D721Med (cell line): ENCODE results near the gene KLHDC7B.
"Not testable (repeated sequence)": the region's sequence is repeated elsewhere in the genome, so short reads cannot be mapped to it uniquely, and the experiment has no call there.

ENCODE experiments used
- DNase-seq: peaks from one replicate; pipeline ENCODE4 v3.0.0; 2011; ENCODE audit warnings: low spot score; ENCODE audit not compliant: insufficient read length
- FAIRE-seq: peaks from 2 replicates; lab custom pipeline; 2011; peaks lifted over from hg19 to GRCh38; lab: Jason Lieb, UNC
- TF ChIP-seq, protein P1 (sequence below): IDR thresholded peaks from 2 replicates; pipeline ENCODE4 v1.5.1; 2012; ENCODE audit warnings: mild to moderate bottlenecking, control low read depth; ENCODE audit not compliant: insufficient read depth; ENCODE audit errors: missing control alignments

KLHDC7B gene

GRCh38 chr22:50540381-50540780 is 5.3 kb upstream of the KLHDC7B start:
- TF ChIP-seq, protein P1, sequence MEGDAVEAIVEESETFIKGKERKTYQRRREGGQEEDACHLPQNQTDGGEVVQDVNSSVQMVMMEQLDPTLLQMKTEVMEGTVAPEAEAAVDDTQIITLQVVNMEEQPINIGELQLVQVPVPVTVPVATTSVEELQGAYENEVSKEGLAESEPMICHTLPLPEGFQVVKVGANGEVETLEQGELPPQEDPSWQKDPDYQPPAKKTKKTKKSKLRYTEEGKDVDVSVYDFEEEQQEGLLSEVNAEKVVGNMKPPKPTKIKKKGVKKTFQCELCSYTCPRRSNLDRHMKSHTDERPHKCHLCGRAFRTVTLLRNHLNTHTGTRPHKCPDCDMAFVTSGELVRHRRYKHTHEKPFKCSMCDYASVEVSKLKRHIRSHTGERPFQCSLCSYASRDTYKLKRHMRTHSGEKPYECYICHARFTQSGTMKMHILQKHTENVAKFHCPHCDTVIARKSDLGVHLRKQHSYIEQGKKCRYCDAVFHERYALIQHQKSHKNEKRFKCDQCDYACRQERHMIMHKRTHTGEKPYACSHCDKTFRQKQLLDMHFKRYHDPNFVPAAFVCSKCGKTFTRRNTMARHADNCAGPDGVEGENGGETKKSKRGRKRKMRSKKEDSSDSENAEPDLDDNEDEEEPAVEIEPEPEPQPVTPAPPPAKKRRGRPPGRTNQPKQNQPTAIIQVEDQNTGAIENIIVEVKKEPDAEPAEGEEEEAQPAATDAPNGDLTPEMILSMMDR, result no peak
- FAIRE-seq (no peak), DNase-seq (no peak)

DNA sequence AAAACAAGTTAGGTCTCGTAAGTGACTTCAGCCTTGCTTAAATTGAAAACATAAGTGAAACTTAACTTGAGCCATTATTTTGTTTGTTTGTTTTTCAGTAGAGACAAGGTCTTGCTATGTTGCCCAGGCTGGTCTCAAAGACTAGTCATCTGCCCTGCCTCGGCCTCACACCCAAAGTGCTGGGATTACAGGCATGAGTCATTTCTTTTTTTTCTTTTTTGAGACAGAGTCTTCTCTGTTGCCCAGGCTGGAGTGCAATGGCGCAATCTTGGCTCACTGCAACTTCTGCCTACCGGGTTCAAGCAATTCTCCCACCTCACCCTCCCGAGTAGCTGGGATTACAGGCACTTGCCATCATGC is 4.1 kb upstream of the KLHDC7B start:
- not testable (repeated sequence) for FAIRE-seq, DNase-seq

DNA sequence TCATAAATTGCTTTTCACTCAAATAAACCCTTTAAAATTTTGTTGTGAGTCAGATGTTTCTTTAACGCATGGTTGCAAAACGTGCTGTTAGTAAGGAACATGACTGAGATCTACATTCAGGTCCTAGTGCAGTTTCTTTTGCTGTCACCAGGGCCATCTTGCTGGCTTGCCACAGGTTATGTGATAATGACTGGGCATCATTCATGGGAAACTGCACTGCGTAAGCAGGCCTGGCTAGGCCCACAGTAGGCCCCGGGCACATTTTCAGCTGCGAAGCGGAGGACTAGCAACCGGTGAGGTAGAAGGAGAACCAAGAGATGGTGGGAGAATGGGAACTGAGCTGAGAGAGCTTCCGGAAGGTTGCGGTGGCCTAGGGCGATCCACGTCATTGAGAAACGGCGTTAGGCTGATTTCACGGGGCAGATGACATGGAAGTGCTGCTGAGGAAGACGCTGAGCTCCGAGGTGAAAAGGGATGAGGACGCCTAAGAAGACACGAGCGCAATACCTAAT is 3.2 kb upstream of the KLHDC7B start:
- TF ChIP-seq, protein P1, result no peak
- no peak for DNase-seq
- no peak for FAIRE-seq

DNA sequence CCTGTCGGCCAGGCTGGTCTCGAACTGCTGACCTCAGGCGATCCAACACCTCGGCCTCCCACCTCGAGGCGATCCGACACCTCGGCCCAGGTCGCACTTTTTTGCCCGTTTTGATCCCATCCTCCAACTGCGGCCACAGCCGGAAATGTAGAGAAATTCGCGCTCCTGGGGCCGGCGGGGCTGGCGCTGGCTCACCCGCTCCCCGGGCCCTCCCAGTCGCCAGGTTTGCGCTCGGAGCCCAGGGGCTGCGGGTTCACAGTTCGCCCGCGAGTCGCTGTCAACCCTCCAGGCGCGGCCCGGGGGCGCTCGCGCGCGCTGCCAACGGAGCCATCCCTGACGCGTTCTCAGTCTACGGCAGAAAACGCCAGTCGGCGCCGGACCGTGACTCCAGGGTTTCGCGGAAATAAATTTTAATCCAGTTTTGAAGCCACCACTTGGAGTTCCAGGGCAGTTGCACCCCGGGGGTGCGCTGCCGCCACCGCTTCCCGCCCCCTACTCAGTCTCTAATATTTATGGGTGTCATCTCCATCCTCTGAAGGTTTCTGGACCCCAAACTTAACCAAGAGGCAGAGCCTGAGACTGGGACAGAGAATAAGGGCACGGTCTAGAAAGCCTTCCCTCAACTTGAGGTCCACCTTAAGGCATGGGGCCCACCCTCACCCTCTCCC is 1.5 kb upstream of the KLHDC7B start:
- FAIRE-seq, result no peak
- DNase-seq, result no peak
- TF ChIP-seq, protein P1, result peak; percentile 45

- TF ChIP-seq, protein P1, result no peak
- DNase-seq, result no peak
- no peak for FAIRE-seq
Measured at GRCh38 chr22:50544746-50545253, 899 bp upstream of the KLHDC7B start.

- DNase-seq, result no peak
- FAIRE-seq, result no peak
Measured at GRCh38 chr22:50546326-50547262, 895 bp downstream of the KLHDC7B start.

DNA sequence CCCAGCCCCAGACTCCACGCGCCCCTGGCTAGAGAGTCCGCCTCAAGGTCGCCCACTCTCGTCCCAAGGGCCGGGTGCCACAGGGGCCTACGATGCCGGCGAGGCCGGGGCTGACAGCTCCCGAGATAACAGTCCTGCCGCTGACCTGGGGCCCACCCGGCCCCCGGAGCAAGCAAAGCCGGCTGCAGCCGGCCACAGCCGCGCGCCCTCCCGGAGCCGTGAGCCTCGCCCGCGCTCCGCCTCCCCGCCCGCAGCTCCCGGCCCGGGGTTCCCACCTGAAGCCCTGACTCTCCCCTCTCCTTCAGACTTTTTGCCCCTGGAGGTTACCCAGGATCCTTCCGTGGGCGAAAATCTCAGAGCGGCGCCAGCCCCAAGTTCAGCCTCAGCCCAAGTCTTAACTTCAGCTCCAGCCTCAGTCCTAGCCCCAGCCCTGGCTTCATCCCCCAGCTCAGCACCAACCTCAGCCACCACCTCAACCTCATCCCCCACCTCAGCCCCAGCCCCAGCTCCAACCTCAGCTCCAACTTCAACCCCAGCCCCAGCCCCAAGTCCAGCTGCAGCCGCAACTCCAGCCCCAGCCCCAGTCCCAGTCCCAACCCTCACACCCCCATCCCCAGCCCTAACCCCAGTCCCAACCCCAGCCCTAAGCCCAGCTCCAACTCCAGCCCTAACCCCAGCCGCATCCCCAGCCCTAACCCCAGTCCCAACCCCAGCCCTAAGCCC is 1.7 kb downstream of the KLHDC7B start:
- FAIRE-seq, result no peak
- no peak for DNase-seq
- TF ChIP-seq, protein P1, result no peak

More at GRCh38 chr22:50546326-50547262, 895 bp downstream of the KLHDC7B start:
- TF ChIP-seq, protein P1, result no peak
